ENCODE data around the gene JARID2. TPM values are rescaled to one million over a fixed set of nuclear protein-coding genes. Genes with fewer than 3 reads are reported as not detected.
A peak's percentile ranks its signal among the peaks of the same experiment; 100 is the strongest.

The JARID2 gene
- total and polyA plus RNA-seq, 2 of the 13 experiments (the other 11 are each of a cell fraction or from before 2014, with no cell fraction given), result 7.5 to 10.3 TPM

- TF ChIP-seq ZNF646 (CRISPR knock-in tag; IDR thresholded peaks at IDR 0.05) (no peak), ZNF10 (CRISPR knock-in tag; IDR thresholded peaks at IDR 0.05; ENCODE audit: borderline replicate concordance, low read depth) (no peak), PHB2 (IDR thresholded peaks at IDR 0.05; ENCODE audit: partially characterized antibody) (no peak), ZNF549 (CRISPR knock-in tag; IDR thresholded peaks at IDR 0.05) (no peak), KAT2B (IDR thresholded peaks at IDR 0.05; ENCODE audit: borderline replicate concordance, low read depth, low read length) (0 out of 2 replicates have a peak, but pooled peaks have one; percentile 24), RORA (CRISPR knock-in tag; IDR thresholded peaks at IDR 0.05) (no peak)
- TF ChIP-seq, protein P1, sequence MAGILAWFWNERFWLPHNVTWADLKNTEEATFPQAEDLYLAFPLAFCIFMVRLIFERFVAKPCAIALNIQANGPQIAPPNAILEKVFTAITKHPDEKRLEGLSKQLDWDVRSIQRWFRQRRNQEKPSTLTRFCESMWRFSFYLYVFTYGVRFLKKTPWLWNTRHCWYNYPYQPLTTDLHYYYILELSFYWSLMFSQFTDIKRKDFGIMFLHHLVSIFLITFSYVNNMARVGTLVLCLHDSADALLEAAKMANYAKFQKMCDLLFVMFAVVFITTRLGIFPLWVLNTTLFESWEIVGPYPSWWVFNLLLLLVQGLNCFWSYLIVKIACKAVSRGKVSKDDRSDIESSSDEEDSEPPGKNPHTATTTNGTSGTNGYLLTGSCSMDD (CRISPR knock-in tag; IDR thresholded peaks at IDR 0.05), result no peak
Observed at GRCh38 chr6:15304337-15305042, 58.6 kb downstream of the JARID2 start (continued).

All from HepG2 (cell line).